Lung microvascular endothelial cell (primary cell): Measurements from ENCODE around the gene TRMT10A. TPM values are rescaled to one million over a fixed set of nuclear protein-coding genes. Genes with fewer than 3 reads are reported as not detected.
A peak's percentile ranks its signal among the peaks of the same experiment; 100 is the strongest.
"Not testable (repeated sequence)": the region's sequence is repeated elsewhere in the genome, so short reads cannot be mapped to it uniquely, and the experiment has no call there.

ENCODE experiments used
- DNase-seq, 2 donors: peaks; one replicate each; pipeline versions ENCODE4 v3.0.0 to v3.0.0-alpha.2; 2010; ENCODE audit warnings: low read depth in 2 of 2
- total RNA-seq: library from RNA; depleted of rRNA; stranded (reverse); fragments of >200 nt; gene quantifications from 2 replicates; pipeline ENCODE4 v1.2.1, GENCODE V29; 2014

TRMT10A gene
- total RNA-seq, 1 donor from 2014 or later = 5.0 TPM

- DNase-seq = no peak
These were observed 11.0 kb downstream of the TRMT10A start for GRCh38 chr4:99552872-99553271.

GRCh38 chr4:99540277-99540939, 23.4 kb downstream of the TRMT10A start:
- no peak for DNase-seq

- no peak for DNase-seq
These were observed 26.2 kb downstream of the TRMT10A start for GRCh38 chr4:99537674-99538073.

GRCh38 chr4:99536848-99537247, 27.0 kb downstream of the TRMT10A start:
- no peak for DNase-seq

GRCh38 chr4:99536271-99536670, 27.6 kb downstream of the TRMT10A start:
- no peak for DNase-seq

GRCh38 chr4:99534699-99535098, 29.1 kb downstream of the TRMT10A start:
- DNase-seq = not testable (repeated sequence)

- no peak for DNase-seq
These were observed 33.9 kb downstream of the TRMT10A start for GRCh38 chr4:99529956-99530355.

- DNase-seq = no peak
These were observed 34.6 kb downstream of the TRMT10A start for GRCh38 chr4:99529228-99529627.

GRCh38 chr4:99518601-99519295, 45.1 kb downstream of the TRMT10A start:
- DNase-seq = no peak

- no peak for DNase-seq
These were observed 53.1 kb downstream of the TRMT10A start, which contains the start of gene C4orf17 for GRCh38 chr4:99510721-99511120. Gene C4orf17, plus strand, starts transcription at chr4:99511021. Its CDS starts 2,061 bp downstream, at chr4:99513082.

- DNase-seq = peak in 1 of 2 donors; percentile 28
These were observed 56.1 kb downstream of the TRMT10A start for GRCh38 chr4:99507762-99508161.

- DNase-seq = no peak
These were observed 56.5 kb downstream of the TRMT10A start for GRCh38 chr4:99507349-99507748.

GRCh38 chr4:99506781-99507180, 57.1 kb downstream of the TRMT10A start:
- peak; percentile 5 to 29 for DNase-seq

- DNase-seq = no peak
These were observed 58.9 kb downstream of the TRMT10A start for GRCh38 chr4:99504804-99505502.

Other genes starting within 250 kb of the TRMT10A start
- gene ADH1B, start 242.6 kb downstream of the TRMT10A start, total RNA-seq = under 0.01 TPM in 2 replicates
- gene ADH1C, start 211.3 kb downstream of the TRMT10A start, total RNA-seq = not detected in 2 replicates
- not detected in 2 replicates for gene ADH7, start 128.7 kb downstream of the TRMT10A start, total RNA-seq
- not detected in 2 replicates for gene C4orf17, start 53.0 kb downstream of the TRMT10A start, total RNA-seq
- gene MTTP, start 10.8 kb upstream of the TRMT10A start, total RNA-seq = not detected in 2 replicates
- gene C4orf54, start 93.8 kb upstream of the TRMT10A start, total RNA-seq = under 0.01 TPM in 1 of 2 replicates, not detected in the other